ENCODE data around the gene METAP1D. TPM values are rescaled to one million over a fixed set of nuclear protein-coding genes. Genes with fewer than 3 reads are reported as not detected.

Gene METAP1D
- total RNA-seq, 1 experiment from 2014 or later, result 5.2 TPM

- TF ChIP-seq, protein P1, sequence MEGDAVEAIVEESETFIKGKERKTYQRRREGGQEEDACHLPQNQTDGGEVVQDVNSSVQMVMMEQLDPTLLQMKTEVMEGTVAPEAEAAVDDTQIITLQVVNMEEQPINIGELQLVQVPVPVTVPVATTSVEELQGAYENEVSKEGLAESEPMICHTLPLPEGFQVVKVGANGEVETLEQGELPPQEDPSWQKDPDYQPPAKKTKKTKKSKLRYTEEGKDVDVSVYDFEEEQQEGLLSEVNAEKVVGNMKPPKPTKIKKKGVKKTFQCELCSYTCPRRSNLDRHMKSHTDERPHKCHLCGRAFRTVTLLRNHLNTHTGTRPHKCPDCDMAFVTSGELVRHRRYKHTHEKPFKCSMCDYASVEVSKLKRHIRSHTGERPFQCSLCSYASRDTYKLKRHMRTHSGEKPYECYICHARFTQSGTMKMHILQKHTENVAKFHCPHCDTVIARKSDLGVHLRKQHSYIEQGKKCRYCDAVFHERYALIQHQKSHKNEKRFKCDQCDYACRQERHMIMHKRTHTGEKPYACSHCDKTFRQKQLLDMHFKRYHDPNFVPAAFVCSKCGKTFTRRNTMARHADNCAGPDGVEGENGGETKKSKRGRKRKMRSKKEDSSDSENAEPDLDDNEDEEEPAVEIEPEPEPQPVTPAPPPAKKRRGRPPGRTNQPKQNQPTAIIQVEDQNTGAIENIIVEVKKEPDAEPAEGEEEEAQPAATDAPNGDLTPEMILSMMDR (conservative IDR thresholded peaks at IDR 0.05), result no peak
- H3K4me3 Mint-ChIP-seq, result peak overlapping the region; percentile 35 to 76
- Histone ChIP-seq H2AFZ (ENCODE audit: low read length) (no peak overlapping the region), H3K4me1 (ENCODE audit: insufficient read depth, low read length) (no peaks in the 10 kb centered on the region), H2BK120ac (ENCODE audit: low read depth, low read length, poor library complexity, severe bottlenecking) (no peak overlapping the region), H2AK5ac (ENCODE audit: insufficient read length, low read length) (no peak overlapping the region), H3T11ph (ENCODE audit: low read length) (no peak overlapping the region), H3K27ac (ENCODE audit: insufficient read length, low read depth, low read length) (no peak overlapping the region), H3K4me2 (ENCODE audit: insufficient read depth, insufficient read length, low read length) (peak overlapping the region; percentile 89), H3K27me3 (ENCODE audit: insufficient read depth, low read length) (peaks cover 91% of the 10 kb centered on the region), H2BK5ac (ENCODE audit: insufficient read length, low read length) (no peak overlapping the region), H4K8ac (replicated peaks; ENCODE audit: insufficient read length, low read depth, low read length) (no peak overlapping the region), H4K5ac (ENCODE audit: insufficient read length, low read depth, low read length) (no peak overlapping the region), H3K4ac (ENCODE audit: low read depth, low read length) (no peak overlapping the region), H3K79me1 (ENCODE audit: insufficient read depth, low read depth, low read length, poor library complexity, severe bottlenecking) (no peaks in the 10 kb centered on the region), H2BK12ac (ENCODE audit: insufficient read length, low read depth, low read length) (no peak overlapping the region), H2BK20ac (ENCODE audit: low read depth, low read length, poor library complexity, severe bottlenecking) (no peak overlapping the region), H2BK15ac (ENCODE audit: low read depth, low read length) (no peak overlapping the region), H4K20me1 (ENCODE audit: control insufficient read depth, insufficient read depth, insufficient read length) (no peaks in the 10 kb centered on the region), H3K56ac (ENCODE audit: insufficient read length, low read depth, low read length) (no peak overlapping the region), H3K18ac (ENCODE audit: insufficient read length, low read depth, low read length) (no peak overlapping the region), H3K9me3 (ENCODE audit: control insufficient read depth, low read depth, low read length) (no peaks in the 10 kb centered on the region), H3K23ac (ENCODE audit: insufficient read length, low read depth, low read length) (no peak overlapping the region), H3K14ac (ENCODE audit: insufficient read depth, low read length) (no peak overlapping the region), H3K23me2 (ENCODE audit: insufficient read length, low read depth, low read length, poor library complexity, severe bottlenecking) (peaks cover 28% of the 10 kb centered on the region), H3K9ac (ENCODE audit: extremely low read depth, insufficient read length, low read length) (no peak overlapping the region), H4K91ac (ENCODE audit: insufficient read length, low read depth, low read length) (no peak overlapping the region), H3K79me2 (ENCODE audit: insufficient read depth, low read length) (no peaks in the 10 kb centered on the region)
- peaks cover 34 to 54% of the 10 kb centered on the region in 2 experiments for H3K4me1 Mint-ChIP-seq
- H3K27ac Mint-ChIP-seq, result no peak overlapping the region
- H3K9me3 Mint-ChIP-seq, result peaks cover 5 to 11% of the 10 kb centered on the region in 2 experiments; a peak in 3 of 5 replicates
- DNase-seq, result no peak
- H3K27me3 Mint-ChIP-seq (ENCODE audit: low read depth), result peaks cover 100% of the 10 kb centered on the region
- peaks cover 0 to 2% (median 1%) of the 10 kb centered on the region in 3 experiments; a peak in 3 of 7 replicates for H3K36me3 Mint-ChIP-seq (ENCODE audit: insufficient read depth in 1 of 3, low read depth in 3 of 3)
- WGBS (ENCODE audit: extremely low coverage, insufficient read length, low lambda C conversion rate), result no CpG with 5 or more reads among the region's 55 CpGs
Measured at GRCh38 chr2:172096626-172097547, 97.1 kb downstream of the METAP1D start.
